Measurements from ENCODE around the gene TEX22.

- TF ChIP-seq EZH2 (IDR thresholded peaks at IDR 0.05; ENCODE audit: borderline replicate concordance, insufficient read depth, low read depth, low read length, poor library complexity, severe bottlenecking), result no peak
- TF ChIP-seq CTCF (IDR thresholded peaks at IDR 0.05), result peak; percentile 36
Observed at GRCh38 chr14:105398044-105398725, at the start of gene TEX22.
